HL-60 (cell line): ENCODE measurements around the gene SVIL.
A peak's percentile ranks its signal among the peaks of the same experiment; 100 is the strongest.

Experiments used
- REST ChIP-seq: IDR thresholded peaks from 2 replicates; pipeline ENCODE4 v1.6.1; 2012; ENCODE audit warnings: low read depth; ENCODE audit not compliant: insufficient replicate concordance
- SPI1 ChIP-seq: IDR thresholded peaks from 2 replicates; pipeline ENCODE4 v1.6.1; 2012; ENCODE audit warnings: low read depth, mild to moderate bottlenecking, borderline replicate concordance
- TF ChIP-seq, protein P1 (sequence below): IDR thresholded peaks from one replicate; pipeline ENCODE4 v1.5.1; 2011; ENCODE audit warnings: low read length, control low read depth, inconsistent platforms; ENCODE audit not compliant: insufficient read depth

DNA sequence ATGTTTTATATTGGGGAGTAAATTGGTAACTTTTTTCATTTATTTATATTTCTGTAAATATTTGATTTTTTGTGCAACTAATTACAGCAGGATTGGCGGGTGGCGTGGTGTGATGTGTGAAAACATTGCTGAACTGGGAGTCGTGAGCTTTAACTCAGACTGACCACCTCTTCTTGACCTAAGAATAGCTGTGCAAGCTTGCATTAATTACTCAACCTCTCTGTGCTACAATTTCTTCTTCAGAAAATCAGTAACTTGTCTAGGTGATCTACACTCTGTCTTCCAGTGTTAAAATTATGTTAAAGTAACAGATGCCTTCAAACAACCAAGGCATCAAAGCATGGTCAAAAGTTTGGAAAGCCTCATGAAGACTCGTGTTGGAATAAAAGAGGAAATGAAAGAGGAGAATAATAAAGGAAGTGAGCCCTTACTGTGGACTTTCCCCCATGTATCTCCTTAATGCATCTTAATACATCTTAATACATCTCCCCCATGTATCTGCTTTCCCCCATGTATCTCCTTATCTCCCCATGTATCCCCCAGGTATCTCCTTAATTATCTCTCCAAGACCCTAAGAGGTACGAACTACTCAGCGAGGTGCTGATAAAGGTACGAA, 71.2 kb downstream of the SVIL start:
- peak; percentile 36; the same call in 1 of the 2 replicates for TF ChIP-seq SPI1
- TF ChIP-seq, protein P1, sequence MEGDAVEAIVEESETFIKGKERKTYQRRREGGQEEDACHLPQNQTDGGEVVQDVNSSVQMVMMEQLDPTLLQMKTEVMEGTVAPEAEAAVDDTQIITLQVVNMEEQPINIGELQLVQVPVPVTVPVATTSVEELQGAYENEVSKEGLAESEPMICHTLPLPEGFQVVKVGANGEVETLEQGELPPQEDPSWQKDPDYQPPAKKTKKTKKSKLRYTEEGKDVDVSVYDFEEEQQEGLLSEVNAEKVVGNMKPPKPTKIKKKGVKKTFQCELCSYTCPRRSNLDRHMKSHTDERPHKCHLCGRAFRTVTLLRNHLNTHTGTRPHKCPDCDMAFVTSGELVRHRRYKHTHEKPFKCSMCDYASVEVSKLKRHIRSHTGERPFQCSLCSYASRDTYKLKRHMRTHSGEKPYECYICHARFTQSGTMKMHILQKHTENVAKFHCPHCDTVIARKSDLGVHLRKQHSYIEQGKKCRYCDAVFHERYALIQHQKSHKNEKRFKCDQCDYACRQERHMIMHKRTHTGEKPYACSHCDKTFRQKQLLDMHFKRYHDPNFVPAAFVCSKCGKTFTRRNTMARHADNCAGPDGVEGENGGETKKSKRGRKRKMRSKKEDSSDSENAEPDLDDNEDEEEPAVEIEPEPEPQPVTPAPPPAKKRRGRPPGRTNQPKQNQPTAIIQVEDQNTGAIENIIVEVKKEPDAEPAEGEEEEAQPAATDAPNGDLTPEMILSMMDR = no peak
- TF ChIP-seq REST = no peak
